ENCODE data around the gene HMCN2. TPM values are rescaled to one million over a fixed set of nuclear protein-coding genes. Genes with fewer than 3 reads are reported as not detected.

The HMCN2 gene
- total and polyA plus RNA-seq, 2 of the 4 experiments (the other 2 are of a cell fraction) = 0.02 TPM; not detected in 1

DNA sequence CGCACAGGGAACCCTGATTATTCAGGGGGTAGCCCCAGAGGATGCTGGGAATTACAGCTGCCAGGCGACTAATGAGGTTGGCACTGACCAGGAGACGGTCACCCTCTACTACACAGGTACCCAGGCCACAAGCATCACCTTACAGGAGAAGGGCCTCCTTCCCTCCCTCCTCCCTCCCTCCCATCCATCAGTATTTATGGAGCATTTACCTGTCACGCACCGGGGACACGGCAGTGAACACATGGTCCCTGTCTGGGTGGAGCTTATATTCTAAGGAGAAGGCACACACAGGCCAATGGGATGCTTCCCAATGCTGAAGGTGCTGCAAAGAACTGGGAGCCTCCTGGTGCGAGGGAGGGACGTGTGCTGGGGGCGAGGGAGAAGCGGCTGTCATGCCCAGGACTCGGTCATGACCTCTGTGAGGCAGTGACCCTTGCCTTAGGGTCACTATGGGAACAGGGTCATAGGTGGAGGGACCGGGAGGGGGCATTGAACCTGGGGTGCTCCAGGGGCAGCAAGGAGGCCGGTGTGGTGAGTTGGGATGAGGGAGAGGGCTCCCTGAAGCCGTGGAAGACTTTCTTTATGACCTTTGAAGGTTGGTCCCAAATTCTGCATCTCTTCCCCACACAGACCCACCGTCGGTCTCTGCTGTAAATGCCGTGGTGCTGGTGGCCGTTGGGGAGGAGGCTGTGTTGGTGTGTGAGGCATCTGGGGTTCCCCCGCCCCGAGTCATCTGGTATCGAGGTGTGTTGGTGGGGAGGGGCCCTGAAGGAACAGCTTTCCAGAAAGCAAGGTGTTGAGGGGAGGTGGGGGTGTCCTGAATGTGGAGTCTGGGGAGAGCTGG is 41.5 kb downstream of the HMCN2 start:
- Histone ChIP-seq H3K23ac (ENCODE audit: low read depth, low read length) (no peak overlapping the region), H3K4me2 (ENCODE audit: low read depth, low read length) (no peak overlapping the region), H3K9me3 (ENCODE audit: control insufficient read depth, insufficient read depth, low read length) (peaks cover 3% of the 10 kb centered on the region; the same call in 1 of the 2 replicates), H2AK5ac (ENCODE audit: low read depth, low read length) (no peak overlapping the region), H3K9ac (ENCODE audit: low read depth, low read length) (no peak overlapping the region), H2AFZ (replicated peaks; ENCODE audit: low read length, poor library complexity) (no peak overlapping the region), H3K4me1 (ENCODE audit: control insufficient read depth, insufficient read depth, low read length) (no peaks in the 10 kb centered on the region), H3K56ac (ENCODE audit: extremely low read depth, insufficient read depth, low read length) (no peak overlapping the region), H4K5ac (ENCODE audit: low read depth, low read length) (no peak overlapping the region), H3K9me1 (ENCODE audit: insufficient read depth, low read length) (no peaks in the 10 kb centered on the region), H3K4ac (ENCODE audit: low read depth, low read length) (no peak overlapping the region), H3K14ac (replicated peaks; ENCODE audit: low read depth, low read length) (no peak overlapping the region), H3K79me1 (ENCODE audit: low read depth in 1 of 2, low read length in 2 of 2) (no peaks in the 10 kb centered on the region), H2AK9ac (replicated peaks; ENCODE audit: low read depth, low read length, poor library complexity) (no peak overlapping the region), H4K20me1 (ENCODE audit: insufficient read depth, low read length) (no peaks in the 10 kb centered on the region), H2BK15ac (ENCODE audit: low read depth, low read length) (no peak overlapping the region), H3K27ac (ENCODE audit: insufficient read depth, low read length) (no peak overlapping the region), H2BK20ac (ENCODE audit: low read depth, low read length) (no peak overlapping the region), H3K4me3 (ENCODE audit: insufficient read depth, low read depth, low read length) (no peak overlapping the region), H4K8ac (ENCODE audit: low read depth in 2 of 2, low read length in 2 of 2) (no peak overlapping the region), H4K91ac (ENCODE audit: insufficient read depth, low read depth, low read length) (no peak overlapping the region), H2BK120ac (ENCODE audit: low read depth, low read length) (no peak overlapping the region), H2BK5ac (ENCODE audit: low read depth, low read length, poor library complexity, severe bottlenecking) (no peak overlapping the region), H3K18ac (ENCODE audit: low read depth, low read length) (no peak overlapping the region), H3K36me3 (ENCODE audit: control insufficient read depth, insufficient read depth, low read length) (no peaks in the 10 kb centered on the region), H3K27me3 (ENCODE audit: control insufficient read depth, insufficient read depth, low read length) (peaks cover 75% of the 10 kb centered on the region)
- BruUV-seq (replicated peaks) = no TSS peak
- ChIA-PET POLR2A (ENCODE audit: unreplicated experiment) (no interaction called here), CTCF (no interaction called here)
- intact Hi-C loops (cut with micrococcal nuclease) (no loop called here), dilution Hi-C loops (cut with HindIII; ENCODE audit: low sequenced_read_pairs, unreplicated experiment) (no loop called here), in situ Hi-C loops (cut with MboI; ENCODE audit: low sequenced_read_pairs) (no loop called here)
- TF ChIP-seq RCOR1 (IDR thresholded peaks at IDR 0.05; ENCODE audit: insufficient replicate concordance, low read length) = no peak
- TF ChIP-seq MAFK (IDR thresholded peaks at IDR 0.05; ENCODE audit: low read depth, low read length) = no peak
- TF ChIP-seq, protein P1, sequence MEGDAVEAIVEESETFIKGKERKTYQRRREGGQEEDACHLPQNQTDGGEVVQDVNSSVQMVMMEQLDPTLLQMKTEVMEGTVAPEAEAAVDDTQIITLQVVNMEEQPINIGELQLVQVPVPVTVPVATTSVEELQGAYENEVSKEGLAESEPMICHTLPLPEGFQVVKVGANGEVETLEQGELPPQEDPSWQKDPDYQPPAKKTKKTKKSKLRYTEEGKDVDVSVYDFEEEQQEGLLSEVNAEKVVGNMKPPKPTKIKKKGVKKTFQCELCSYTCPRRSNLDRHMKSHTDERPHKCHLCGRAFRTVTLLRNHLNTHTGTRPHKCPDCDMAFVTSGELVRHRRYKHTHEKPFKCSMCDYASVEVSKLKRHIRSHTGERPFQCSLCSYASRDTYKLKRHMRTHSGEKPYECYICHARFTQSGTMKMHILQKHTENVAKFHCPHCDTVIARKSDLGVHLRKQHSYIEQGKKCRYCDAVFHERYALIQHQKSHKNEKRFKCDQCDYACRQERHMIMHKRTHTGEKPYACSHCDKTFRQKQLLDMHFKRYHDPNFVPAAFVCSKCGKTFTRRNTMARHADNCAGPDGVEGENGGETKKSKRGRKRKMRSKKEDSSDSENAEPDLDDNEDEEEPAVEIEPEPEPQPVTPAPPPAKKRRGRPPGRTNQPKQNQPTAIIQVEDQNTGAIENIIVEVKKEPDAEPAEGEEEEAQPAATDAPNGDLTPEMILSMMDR (conservative IDR thresholded peaks at IDR 0.05; ENCODE audit: low read depth, low read length) = no peak
- TF ChIP-seq, protein P2, sequence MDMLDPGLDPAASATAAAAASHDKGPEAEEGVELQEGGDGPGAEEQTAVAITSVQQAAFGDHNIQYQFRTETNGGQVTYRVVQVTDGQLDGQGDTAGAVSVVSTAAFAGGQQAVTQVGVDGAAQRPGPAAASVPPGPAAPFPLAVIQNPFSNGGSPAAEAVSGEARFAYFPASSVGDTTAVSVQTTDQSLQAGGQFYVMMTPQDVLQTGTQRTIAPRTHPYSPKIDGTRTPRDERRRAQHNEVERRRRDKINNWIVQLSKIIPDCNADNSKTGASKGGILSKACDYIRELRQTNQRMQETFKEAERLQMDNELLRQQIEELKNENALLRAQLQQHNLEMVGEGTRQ (IDR thresholded peaks at IDR 0.05; ENCODE audit: low read depth, low read length) = no peak
- TF ChIP-seq CHD1 (IDR thresholded peaks at IDR 0.05; ENCODE audit: low read depth, low read length) = no peak
- no peak for TF ChIP-seq CEBPB (IDR thresholded peaks at IDR 0.05; ENCODE audit: low read depth, low read length)
- no peak for TF ChIP-seq RAD21 (IDR thresholded peaks at IDR 0.05; ENCODE audit: low read length)
- WGBS, 2 experiments (ENCODE audit: extremely low coverage in 2 of 2, insufficient read length in 1 of 2) = 44% methylated on average over 8 of the region's 21 CpGs; no CpG with 5 or more reads in 1 of the 2 experiments
- DNase-seq = no peak
- ATAC-seq (ENCODE audit: low read depth) = no peak
